HG02623 (cell line): ENCODE results near the gene PTPRK.
A peak's percentile ranks its signal among the peaks of the same experiment; 100 is the strongest.

ENCODE experiments used
- ATAC-seq: cut with Tn5 transposase; IDR thresholded peaks from one replicate; pipeline ENCODE4 v1.9.1; 2021; ENCODE audit warnings: moderate library complexity; ENCODE audit not compliant: unreplicated experiment

Gene PTPRK

GRCh38 chr6:128350416-128351254 is 169.8 kb downstream of the PTPRK start:
- ATAC-seq = no peak

- ATAC-seq = no peak
Measured at GRCh38 chr6:128347123-128347522, 173.3 kb downstream of the PTPRK start.

- ATAC-seq = no peak
Measured at GRCh38 chr6:128346569-128346968, 173.8 kb downstream of the PTPRK start.

- ATAC-seq = no peak
Measured at GRCh38 chr6:128345278-128345677, 175.1 kb downstream of the PTPRK start.

- ATAC-seq = no peak
Measured at GRCh38 chr6:128343706-128344105, 176.7 kb downstream of the PTPRK start.

- no peak for ATAC-seq
Measured at GRCh38 chr6:128339635-128340450, 180.6 kb downstream of the PTPRK start.

- no peak for ATAC-seq
Measured at GRCh38 chr6:128337619-128338018, 182.8 kb downstream of the PTPRK start.

- ATAC-seq = no peak
Measured at GRCh38 chr6:128336436-128337095, 183.8 kb downstream of the PTPRK start.

- ATAC-seq = no peak
Measured at GRCh38 chr6:128335963-128336362, 184.4 kb downstream of the PTPRK start.

- ATAC-seq = no peak
Measured at GRCh38 chr6:128333581-128334223, 186.7 kb downstream of the PTPRK start.

- peak; percentile 87 for ATAC-seq
Measured at GRCh38 chr6:128327890-128328289, 192.5 kb downstream of the PTPRK start.

GRCh38 chr6:128323011-128323410 is 197.4 kb downstream of the PTPRK start:
- ATAC-seq = no peak

GRCh38 chr6:128319946-128320345 is 200.5 kb downstream of the PTPRK start:
- no peak for ATAC-seq

- ATAC-seq = no peak
Measured at GRCh38 chr6:128319157-128319556, 201.2 kb downstream of the PTPRK start.

- no peak for ATAC-seq
Measured at GRCh38 chr6:128316258-128316929, 204.0 kb downstream of the PTPRK start.

- no peak for ATAC-seq
Measured at GRCh38 chr6:128314190-128314589, 206.2 kb downstream of the PTPRK start.

GRCh38 chr6:128311944-128312570 is 208.3 kb downstream of the PTPRK start:
- no peak for ATAC-seq

- ATAC-seq = no peak
Measured at GRCh38 chr6:128310451-128310850, 209.9 kb downstream of the PTPRK start.

GRCh38 chr6:128307671-128308070 is 212.7 kb downstream of the PTPRK start:
- no peak for ATAC-seq

GRCh38 chr6:128305976-128306375 is 214.4 kb downstream of the PTPRK start:
- ATAC-seq = no peak
